WTC11 (cell line): ENCODE results near the gene BANF2. TPM values are rescaled to one million over a fixed set of nuclear protein-coding genes. Genes with fewer than 3 reads are reported as not detected.

ENCODE experiments used
- ATAC-seq: fragments of 200-7000 bp; cut with Tn5 transposase; 2 replicates; pipeline ENCODE4 v1.10.0; 2021; ENCODE audit warnings: mild to moderate bottlenecking, moderate library complexity
- CTCF ChIA-PET: fragments of 300-600 bp; sonication (Branson Sonifier 250); formaldehyde crosslinking; loops from one replicate; lab custom pipeline; 2021; ENCODE audit warnings: antibody characterized with exemption; lab: Charles Lee
- POLR2A ChIA-PET: fragments of 350-600 bp; sonication (Branson Sonifier 250); formaldehyde crosslinking; loops from one replicate; lab custom pipeline; 2021; ENCODE audit warnings: antibody characterized with exemption; lab: Charles Lee
- DNase-seq: peaks from one replicate; pipeline ENCODE4 v3.0.0; 2021; ENCODE audit warnings: low spot score
- H3K27ac Mint-ChIP-seq: 2 replicates; pipeline ENCODE4 v1.8.0; 2021; ENCODE audit warnings: mixed read lengths
- H3K27me3 Mint-ChIP-seq: 2 replicates; pipeline ENCODE4 v1.8.0; 2021; ENCODE audit warnings: low read depth, mild to moderate bottlenecking, moderate library complexity, mixed read lengths
- H3K36me3 Mint-ChIP-seq: 2 replicates; pipeline ENCODE4 v1.8.0; 2021; ENCODE audit warnings: mixed read lengths
- H3K4me1 Mint-ChIP-seq: 2 replicates; pipeline ENCODE4 v1.8.0; 2022; ENCODE audit warnings: mixed read lengths
- H3K4me3 Mint-ChIP-seq: 2 replicates; pipeline ENCODE4 v1.8.0; 2021; ENCODE audit warnings: mild to moderate bottlenecking, moderate library complexity, mixed read lengths
- H3K9me3 Mint-ChIP-seq: 2 replicates; pipeline ENCODE4 v1.8.0; 2021; ENCODE audit warnings: mixed read lengths
- CTCF ChIP-seq: fragments of 200-600 bp; IDR thresholded peaks from 2 replicates; pipeline ENCODE4 v1.8.0; 2022; ENCODE audit warnings: antibody characterized with exemption
- FOXJ3 ChIP-seq: sonication (generic); formaldehyde crosslinking; IDR thresholded peaks from 2 replicates; pipeline ENCODE4 v1.9.0; 2021; ENCODE audit warnings: missing genetic modification reagents, mild to moderate bottlenecking, borderline replicate concordance
- FOXK1 ChIP-seq: sonication (generic); formaldehyde crosslinking; IDR thresholded peaks from 2 replicates; pipeline ENCODE4 v1.8.0; 2022; ENCODE audit warnings: mild to moderate bottlenecking, moderate library complexity, missing genetic modification reagents
- GABPB1 ChIP-seq: sonication (generic); formaldehyde crosslinking; IDR thresholded peaks from 2 replicates; pipeline ENCODE4 v1.8.1; 2023; ENCODE audit warnings: mild to moderate bottlenecking, missing genetic modification reagents
- HMGXB4 ChIP-seq: sonication (generic); formaldehyde crosslinking; IDR thresholded peaks from 2 replicates; pipeline ENCODE4 v1.8.1; 2023; ENCODE audit warnings: mild to moderate bottlenecking, moderate library complexity, missing genetic modification reagents
- KAT7 ChIP-seq: sonication (generic); formaldehyde crosslinking; IDR thresholded peaks from 2 replicates; pipeline ENCODE4 v1.8.1; 2023; ENCODE audit warnings: missing genetic modification reagents, mild to moderate bottlenecking, borderline replicate concordance
- MYBL2 ChIP-seq: sonication (generic); formaldehyde crosslinking; IDR thresholded peaks from 2 replicates; pipeline ENCODE4 v1.8.1; 2023; ENCODE audit warnings: mild to moderate bottlenecking, moderate library complexity, missing genetic modification reagents
- NFATC4 ChIP-seq: fragments of 250-450 bp; sonication (Bioruptor Pico); IDR thresholded peaks from 2 replicates; pipeline ENCODE4 v1.9.0; 2021; ENCODE audit warnings: mild to moderate bottlenecking
- USF2 ChIP-seq: sonication (generic); formaldehyde crosslinking; IDR thresholded peaks from 2 replicates; pipeline ENCODE4 v1.8.1; 2023; ENCODE audit warnings: mild to moderate bottlenecking, missing genetic modification reagents, moderate library complexity
- ZBTB21 ChIP-seq: sonication (generic); formaldehyde crosslinking; IDR thresholded peaks from 2 replicates; pipeline ENCODE4 v1.8.1; 2023; ENCODE audit warnings: mild to moderate bottlenecking, missing genetic modification reagents, borderline replicate concordance
- ZNF423 ChIP-seq: fragments of 250-450 bp; sonication (Bioruptor Pico); IDR thresholded peaks from 2 replicates; pipeline ENCODE4 v2.1.2; 2022; ENCODE audit warnings: mild to moderate bottlenecking, moderate library complexity
- ZNF532 ChIP-seq: fragments of 250-450 bp; sonication (Bioruptor Pico); IDR thresholded peaks from 2 replicates; pipeline ENCODE4 v1.9.0; 2021; ENCODE audit warnings: mild to moderate bottlenecking, borderline replicate concordance
- total RNA-seq: library from RNA; stranded (reverse); gene quantifications from 3 replicates; pipeline ENCODE4 v1.2.3, GENCODE V29; 2021

The BANF2 gene
- total RNA-seq, 1 experiment from 2014 or later, result not detected

- Mint-ChIP-seq H3K4me1 (peaks cover 39% of the 10 kb centered on the region), H3K4me3 (peak overlapping the region; percentile 86), H3K36me3 (peaks cover 17% of the 10 kb centered on the region), H3K27ac (peak overlapping the region; percentile 67), H3K27me3 (peaks cover 8% of the 10 kb centered on the region; the same call in 1 of the 2 replicates), H3K9me3 (no peaks in the 10 kb centered on the region)
- CTCF ChIA-PET, result interaction anchor here (0.7 to 3.5 kb wide), 16 partner anchors 10 to 259 kb away, joined by 3 to 32 read pairs (median 4); partner anchors contain the start of gene BFSP1
- POLR2A ChIA-PET, result interaction anchor here (1.0 kb wide), 2 partner anchors 13 to 174 kb away, joined by 3 to 4 read pairs; no protein-coding TSS in a partner anchor
- no peak for DNase-seq
- no peak for ATAC-seq
- no peak for TF ChIP-seq ZBTB21
- no peak for TF ChIP-seq FOXK1 (CRISPR knock-in tag)
- no peak for TF ChIP-seq USF2 (CRISPR knock-in tag)
- TF ChIP-seq ZNF532 (CRISPR knock-in tag), result no peak
- no peak for TF ChIP-seq ZNF423 (CRISPR knock-in tag)
- peak; percentile 33 for TF ChIP-seq GABPB1 (CRISPR knock-in tag)
- no peak for TF ChIP-seq MYBL2 (CRISPR knock-in tag)
- TF ChIP-seq, all 79 proteins: peak for 1
These were observed 19.6 kb upstream of the BANF2 start for GRCh38 chr20:17679941-17680835.

- Mint-ChIP-seq H3K9me3 (no peaks in the 10 kb centered on the region), H3K27ac (peak overlapping the region; percentile 60; the same call in 1 of the 2 replicates), H3K36me3 (peaks cover 17% of the 10 kb centered on the region), H3K27me3 (peaks cover 8% of the 10 kb centered on the region), H3K4me3 (peak overlapping the region; percentile 86), H3K4me1 (peaks cover 37% of the 10 kb centered on the region)
- TF ChIP-seq GABPB1 (CRISPR knock-in tag), result 0 out of 2 replicates have a peak, but pooled peaks have one; percentile 32
- TF ChIP-seq HMGXB4 (CRISPR knock-in tag), result 0 out of 2 replicates have a peak, but pooled peaks have one; percentile 32
- peak; percentile 69 for TF ChIP-seq CTCF
- TF ChIP-seq NFATC4 (CRISPR knock-in tag), result no peak
- 0 out of 2 replicates have a peak, but pooled peaks have one; percentile 44 for TF ChIP-seq KAT7
- TF ChIP-seq FOXJ3, result no peak
- POLR2A ChIA-PET, result interaction anchor here (0.6 to 1.8 kb wide), 8 partner anchors 13 to 258 kb away, joined by 3 to 12 read pairs (median 5); partner anchors contain the start of genes BANF2 and DSTN
- ATAC-seq (peak; percentile 19), DNase-seq (peak; percentile 82)
- CTCF ChIA-PET, result interaction anchor here (0.6 to 3.5 kb wide), 51 partner anchors 10 to 377 kb away, joined by 3 to 51 read pairs (median 5); partner anchors contain the start of genes BFSP1, DSTN and OVOL2
These were observed 18.7 kb upstream of the BANF2 start for GRCh38 chr20:17680836-17681725.
